Frontal cortex (tissue), 4 donors: Measurements from ENCODE around the gene BABAM2. TPM values are rescaled to one million over a fixed set of nuclear protein-coding genes. Genes with fewer than 3 reads are reported as not detected.

Experiments
- DNase-seq, 2 donors: peaks; one replicate each; pipeline ENCODE4 v3.0.0; 2012; ENCODE audit warnings: low spot score in 2 of 2
- FAIRE-seq: peaks from 2 replicates; lab custom pipeline; 2012; peaks lifted over from hg19 to GRCh38; lab: Jason Lieb, UNC
- total RNA-seq: library from RNA; depleted of rRNA; stranded (reverse); fragments of >200 nt; gene quantifications from one replicate; pipeline ENCODE4 v1.2.3, GENCODE V29; 2014
- donor health status: control.
- donor health status: control.
- donor health status: control.

BABAM2 gene
- total RNA-seq, 1 donor from 2014 or later: 14.7 TPM

- FAIRE-seq (no peak), DNase-seq (peak; percentile 58 to 82)
Measured at GRCh38 chr2:28356095-28356911, 465.8 kb downstream of the BABAM2 start.

GRCh38 chr2:28357055-28357454, 466.5 kb downstream of the BABAM2 start:
- DNase-seq (no peak), FAIRE-seq (no peak)

GRCh38 chr2:28357948-28358667, 467.6 kb downstream of the BABAM2 start:
- DNase-seq: no peak
- no peak for FAIRE-seq

- DNase-seq: no peak
- FAIRE-seq: no peak
Measured at GRCh38 chr2:28358668-28359201, 468.2 kb downstream of the BABAM2 start.

GRCh38 chr2:28359222-28360057, 468.9 kb downstream of the BABAM2 start:
- DNase-seq: no peak
- no peak for FAIRE-seq

GRCh38 chr2:28360058-28360717, 469.7 kb downstream of the BABAM2 start:
- FAIRE-seq: no peak
- DNase-seq: no peak

GRCh38 chr2:28360718-28361293, 470.3 kb downstream of the BABAM2 start:
- no peak for FAIRE-seq

GRCh38 chr2:28361991-28362710, 471.6 kb downstream of the BABAM2 start:
- DNase-seq: no peak
- no peak for FAIRE-seq

More at GRCh38 chr2:28360718-28361293, 470.3 kb downstream of the BABAM2 start:
- DNase-seq: no peak

- DNase-seq (no peak), FAIRE-seq (no peak)
Measured at GRCh38 chr2:28362991-28363521, 472.5 kb downstream of the BABAM2 start.

- FAIRE-seq: no peak
- no peak for DNase-seq
Measured at GRCh38 chr2:28363686-28364280, 473.3 kb downstream of the BABAM2 start.

GRCh38 chr2:28364610-28365009, 474.1 kb downstream of the BABAM2 start:
- DNase-seq: no peak
- no peak for FAIRE-seq

- DNase-seq: no peak
- FAIRE-seq: no peak
Measured at GRCh38 chr2:28365158-28365557, 474.6 kb downstream of the BABAM2 start.

GRCh38 chr2:28366149-28366495, 475.6 kb downstream of the BABAM2 start:
- no peak for DNase-seq

GRCh38 chr2:28366496-28367282, 476.2 kb downstream of the BABAM2 start:
- no peak for DNase-seq
- FAIRE-seq: no peak

More at GRCh38 chr2:28366149-28366495, 475.6 kb downstream of the BABAM2 start:
- no peak for FAIRE-seq

GRCh38 chr2:28367667-28368356, 477.3 kb downstream of the BABAM2 start:
- DNase-seq: no peak
- FAIRE-seq: no peak

GRCh38 chr2:28368357-28368798, 477.8 kb downstream of the BABAM2 start:
- FAIRE-seq: no peak

GRCh38 chr2:28369358-28369757, 478.8 kb downstream of the BABAM2 start:
- DNase-seq: no peak
- FAIRE-seq: no peak

More at GRCh38 chr2:28368357-28368798, 477.8 kb downstream of the BABAM2 start:
- DNase-seq: no peak
